ENCODE data around the gene MRPS23.

- no peak for TF ChIP-seq CTCF (IDR thresholded peaks at IDR 0.05)
- TF ChIP-seq EP300 (IDR thresholded peaks at IDR 0.05): no peak
- peak in 2 of 4 donors; percentile 39 to 46 for TF ChIP-seq POLR2AphosphoS5 (IDR thresholded peaks at IDR 0.05)
These were observed 24.8 kb upstream of the MRPS23 start for GRCh38 chr17:57874434-57875289.
